NCI-H226 (cell line): ENCODE data around the gene NLGN3.

Experiments
- DNase-seq: peaks from one replicate; pipeline ENCODE4 v3.0.0-alpha.2; 2015

The NLGN3 gene

GRCh38 chrX:71118985-71119535 lies 25.6 kb upstream of the NLGN3 start:
- no peak for DNase-seq

DNA sequence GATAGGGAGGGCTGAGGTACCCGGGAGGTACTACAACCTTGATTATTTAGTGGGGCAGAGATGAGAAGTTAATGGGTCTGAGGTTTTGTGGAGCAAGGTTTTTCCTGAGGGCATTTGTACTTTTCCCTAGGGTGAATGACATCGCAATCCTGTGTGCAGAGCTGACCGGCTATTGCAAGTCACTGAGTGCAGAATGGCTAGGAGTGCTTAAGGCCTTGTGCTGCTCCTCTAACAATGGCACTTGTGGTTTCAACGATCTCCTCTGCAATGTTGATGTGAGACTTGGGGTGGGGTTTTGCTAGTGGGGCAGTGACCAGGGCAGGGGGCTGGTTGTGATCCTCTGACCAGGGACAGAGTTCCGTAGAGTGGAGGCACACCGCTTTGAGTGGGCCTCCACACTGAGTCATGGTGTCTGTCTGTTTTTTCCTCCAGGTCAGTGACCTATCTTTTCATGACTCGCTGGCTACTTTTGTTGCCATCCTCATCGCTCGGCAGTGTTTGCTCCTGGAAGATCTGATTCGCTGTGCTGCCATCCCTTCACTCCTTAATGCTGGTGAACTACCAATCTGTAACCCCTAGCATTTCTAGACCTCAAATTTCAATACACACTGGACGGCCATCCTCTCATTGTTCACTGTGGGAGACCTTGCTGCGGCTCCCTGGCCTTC lies 16.3 kb upstream of the NLGN3 start:
- DNase-seq = peak; percentile 12

DNA sequence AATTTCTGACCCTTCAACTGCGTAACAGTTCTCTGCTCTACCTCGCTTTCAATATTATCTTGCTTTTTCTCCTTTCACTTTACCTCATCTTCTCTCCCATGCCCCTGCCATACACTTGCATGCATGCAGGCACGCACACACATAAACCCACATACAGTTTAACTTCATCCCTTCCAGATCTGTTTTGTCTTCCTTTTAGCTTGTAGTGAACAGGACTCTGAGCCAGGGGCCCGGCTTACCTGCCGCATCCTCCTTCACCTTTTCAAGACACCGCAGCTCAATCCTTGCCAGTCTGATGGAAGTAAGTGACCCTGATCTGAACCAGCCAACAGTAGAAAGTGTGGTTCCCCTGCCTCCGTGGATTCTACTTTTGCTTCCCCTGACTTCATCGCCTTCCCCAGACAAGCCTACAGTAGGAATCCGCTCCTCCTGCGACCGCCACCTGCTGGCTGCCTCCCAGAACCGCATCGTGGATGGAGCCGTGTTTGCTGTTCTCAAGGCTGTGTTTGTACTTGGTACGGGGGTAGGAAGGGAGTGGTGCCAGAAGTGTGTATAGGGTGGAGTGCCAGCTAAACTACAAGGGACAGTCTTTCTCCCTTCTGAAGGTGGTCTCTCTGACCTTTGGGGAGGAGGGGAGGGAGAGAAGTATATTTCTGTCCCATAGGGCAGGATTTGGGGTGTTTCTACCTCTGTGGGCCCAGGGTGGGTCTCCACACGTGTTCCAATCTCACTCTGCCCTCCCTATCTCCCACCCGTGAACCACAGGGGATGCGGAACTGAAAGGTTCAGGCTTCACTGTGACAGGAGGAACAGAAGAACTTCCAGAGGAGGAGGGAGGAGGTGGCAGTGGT lies 15.5 kb upstream of the NLGN3 start:
- DNase-seq = no peak

- DNase-seq = no peak
Observed at GRCh38 chrX:71131510-71131909, 13.1 kb upstream of the NLGN3 start.

GRCh38 chrX:71140440-71140839 lies 4.2 kb upstream of the NLGN3 start:
- no peak for DNase-seq

GRCh38 chrX:71143508-71143907 lies 1.1 kb upstream of the NLGN3 start:
- DNase-seq = no peak

DNA sequence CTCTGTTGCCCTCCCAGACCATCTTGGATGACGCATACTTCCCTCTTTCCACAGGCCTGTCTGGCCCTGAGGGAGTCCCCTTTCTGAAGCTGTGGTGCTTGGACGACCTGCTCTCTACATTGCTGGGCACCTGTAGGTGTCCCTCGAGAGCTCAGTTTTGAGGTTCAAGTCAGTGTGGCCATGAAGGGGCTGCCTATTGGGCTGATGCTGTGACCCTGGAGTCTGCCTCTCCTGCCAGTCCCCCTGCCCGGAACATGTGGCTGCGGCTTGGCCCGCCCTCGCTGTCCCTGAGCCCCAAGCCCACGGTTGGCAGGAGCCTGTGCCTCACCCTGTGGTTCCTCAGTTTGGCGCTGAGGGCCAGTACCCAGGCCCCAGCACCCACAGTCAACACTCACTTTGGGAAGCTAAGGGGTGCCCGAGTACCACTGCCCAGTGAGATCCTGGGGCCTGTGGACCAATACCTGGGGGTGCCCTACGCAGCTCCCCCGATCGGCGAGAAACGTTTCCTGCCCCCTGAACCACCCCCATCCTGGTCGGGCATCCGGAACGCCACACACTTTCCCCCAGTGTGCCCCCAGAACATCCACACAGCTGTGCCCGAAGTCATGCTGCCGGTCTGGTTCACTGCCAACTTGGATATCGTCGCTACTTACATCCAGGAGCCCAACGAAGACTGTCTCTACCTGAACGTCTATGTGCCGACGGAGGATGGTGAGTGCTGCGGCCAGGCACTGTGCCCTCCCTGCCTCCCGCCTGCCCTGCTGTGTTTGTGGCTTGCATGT lies 3.0 kb downstream of the NLGN3 start:
- no peak for DNase-seq

- no peak for DNase-seq
Observed at GRCh38 chrX:71148278-71148663, 3.6 kb downstream of the NLGN3 start.

DNA sequence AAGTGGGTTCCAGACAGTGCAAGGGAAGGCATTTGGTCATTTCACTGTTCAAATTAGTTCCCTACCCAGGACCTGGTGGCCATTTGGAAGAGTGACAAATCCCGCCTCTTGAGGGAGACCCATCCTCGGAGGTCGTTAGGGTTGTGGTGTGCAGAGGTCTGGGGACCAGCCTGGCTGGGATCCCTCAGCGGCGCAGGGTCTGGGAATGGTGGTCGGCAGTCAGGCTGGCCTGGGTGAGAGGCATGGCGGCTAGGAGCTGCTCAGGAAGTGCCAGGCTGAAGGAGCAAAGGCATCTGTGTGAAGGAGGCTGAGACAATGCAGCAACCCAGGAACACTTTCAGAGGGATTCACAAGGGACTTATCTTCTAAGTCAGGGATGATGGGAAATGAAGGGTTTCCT lies 6.7 kb downstream of the NLGN3 start:
- no peak for DNase-seq

GRCh38 chrX:71154196-71154595 lies 9.6 kb downstream of the NLGN3 start:
- no peak for DNase-seq

GRCh38 chrX:71154641-71155040 lies 10.0 kb downstream of the NLGN3 start:
- no peak for DNase-seq

GRCh38 chrX:71158603-71159002 lies 14.0 kb downstream of the NLGN3 start:
- DNase-seq = no peak

DNA sequence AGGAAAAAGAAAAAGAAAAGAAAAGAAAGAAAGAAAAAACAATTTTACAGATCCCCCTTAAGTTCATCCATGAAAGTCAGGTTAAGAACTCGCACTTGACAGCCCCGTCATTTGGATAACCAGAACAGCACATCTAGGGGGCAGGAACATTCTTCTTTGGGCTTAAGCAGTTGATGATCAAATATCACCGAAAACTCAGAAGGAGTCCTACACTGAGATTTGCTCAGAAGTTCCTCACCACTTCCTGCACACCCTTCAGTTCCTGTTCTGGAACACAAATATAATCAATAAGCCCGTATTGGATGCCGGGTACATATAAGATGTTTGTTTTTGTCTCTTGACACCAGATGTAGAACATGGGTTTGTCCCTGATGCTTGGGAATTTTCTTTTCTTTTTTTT lies 14.7 kb downstream of the NLGN3 start:
- DNase-seq = no peak

DNA sequence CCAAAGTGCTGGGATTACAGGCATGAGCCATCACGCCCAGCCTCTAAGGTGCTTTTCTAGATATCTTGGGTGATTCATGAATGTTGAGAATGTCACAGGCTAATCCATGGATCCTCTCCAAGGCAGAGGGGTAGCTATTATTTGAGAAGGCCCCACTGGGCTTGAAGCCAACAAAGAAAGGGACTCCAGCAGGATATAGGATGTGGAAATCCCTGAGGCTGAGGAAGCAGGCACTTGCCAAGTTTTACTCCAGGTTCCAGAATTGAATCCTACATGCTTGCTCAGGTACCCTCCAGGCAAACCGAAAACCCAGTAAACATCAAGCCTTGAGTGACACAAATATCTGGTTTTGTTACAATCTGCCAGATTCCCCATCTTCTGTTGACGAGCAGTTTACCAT lies 15.8 kb downstream of the NLGN3 start:
- no peak for DNase-seq

DNA sequence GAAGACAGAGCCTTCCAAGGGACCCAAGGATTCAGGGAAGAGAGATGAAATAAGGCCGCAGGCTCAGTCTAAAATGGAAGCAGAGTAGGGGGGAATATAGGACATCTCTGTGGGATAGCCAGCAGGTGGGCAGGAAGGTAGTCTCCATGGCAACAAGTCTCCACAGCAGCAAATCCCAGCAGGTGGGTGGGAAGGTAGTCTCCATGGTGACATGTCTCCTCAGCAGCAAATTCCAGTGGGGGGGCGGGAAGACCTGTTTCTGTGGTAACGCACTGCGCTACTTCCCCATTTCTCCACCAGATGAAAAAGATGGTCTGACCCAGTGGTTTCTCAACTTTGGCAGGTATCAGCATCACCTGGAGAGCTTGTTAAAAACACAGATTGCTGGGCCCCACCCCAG lies 18.3 kb downstream of the NLGN3 start:
- no peak for DNase-seq

- DNase-seq = no peak
Observed at GRCh38 chrX:71164071-71164470, 19.4 kb downstream of the NLGN3 start.

- DNase-seq = no peak
Observed at GRCh38 chrX:71166461-71166860, 21.8 kb downstream of the NLGN3 start.

GRCh38 chrX:71167031-71167781 lies 22.6 kb downstream of the NLGN3 start:
- DNase-seq = no peak

- no peak for DNase-seq
Observed at GRCh38 chrX:71168134-71168533, 23.5 kb downstream of the NLGN3 start.

GRCh38 chrX:71169586-71169985 lies 24.9 kb downstream of the NLGN3 start:
- no peak for DNase-seq

DNA sequence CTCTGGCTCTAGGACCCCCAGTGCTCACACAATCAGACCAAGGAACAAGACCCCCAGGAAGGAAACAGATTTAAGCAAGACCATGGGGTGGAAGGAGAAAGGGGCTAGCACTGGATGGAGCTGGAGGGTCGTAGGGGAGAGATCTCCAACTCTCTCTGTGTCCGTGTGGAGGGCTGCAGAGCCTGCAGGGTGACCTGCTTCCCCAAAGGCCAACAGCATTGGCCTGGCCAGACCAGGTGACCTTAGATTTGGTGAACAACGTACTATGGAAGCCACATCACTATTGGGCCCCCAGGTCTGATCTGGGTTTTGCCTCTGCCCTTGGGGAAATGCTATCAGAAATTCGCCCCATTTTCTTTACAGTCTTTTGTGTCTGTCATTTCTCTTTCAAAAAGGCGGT lies 26.0 kb downstream of the NLGN3 start:
- no peak for DNase-seq

DNA sequence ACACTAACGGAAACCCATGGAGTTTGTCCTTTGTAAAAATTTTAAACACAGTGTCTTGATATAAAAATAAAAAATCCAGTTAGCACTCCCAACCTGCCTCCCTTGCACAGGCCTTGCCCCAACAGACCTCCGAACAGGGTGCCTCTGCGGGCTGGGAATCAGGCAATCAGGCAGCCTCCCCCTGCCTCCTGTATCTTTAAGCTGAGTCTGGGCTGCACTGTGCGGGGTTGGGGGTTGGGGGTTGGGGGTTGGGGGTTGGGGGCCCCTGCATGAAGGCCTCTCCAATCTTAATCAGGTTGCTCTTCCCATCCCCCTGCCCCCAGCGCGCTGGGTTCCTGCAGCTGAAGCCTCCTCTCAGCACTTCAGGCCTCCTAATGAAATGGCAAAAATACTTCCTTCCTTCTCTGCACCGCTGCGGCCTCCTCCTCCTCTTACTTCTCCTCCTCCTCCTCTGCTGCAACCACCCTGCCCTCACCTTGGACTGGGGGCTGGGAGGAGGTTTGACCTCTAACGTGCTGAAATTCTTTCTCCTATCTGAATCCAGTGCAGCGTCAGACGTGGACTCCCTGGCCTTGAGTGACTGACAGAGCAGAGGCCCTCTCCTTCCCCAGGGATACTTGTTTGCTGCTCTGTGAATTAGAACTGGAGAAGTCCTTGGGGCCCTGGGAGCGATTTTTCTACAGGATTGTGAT lies 26.6 kb downstream of the NLGN3 start:
- DNase-seq = no peak
